ENCODE measurements around the gene NUDT16L1. TPM values are rescaled to one million over a fixed set of nuclear protein-coding genes. Genes with fewer than 3 reads are reported as not detected.

NUDT16L1 gene
- polyA plus RNA-seq, 1 of the 3 experiments (the other 2 are of a cell fraction) = 45.8 TPM

DNA sequence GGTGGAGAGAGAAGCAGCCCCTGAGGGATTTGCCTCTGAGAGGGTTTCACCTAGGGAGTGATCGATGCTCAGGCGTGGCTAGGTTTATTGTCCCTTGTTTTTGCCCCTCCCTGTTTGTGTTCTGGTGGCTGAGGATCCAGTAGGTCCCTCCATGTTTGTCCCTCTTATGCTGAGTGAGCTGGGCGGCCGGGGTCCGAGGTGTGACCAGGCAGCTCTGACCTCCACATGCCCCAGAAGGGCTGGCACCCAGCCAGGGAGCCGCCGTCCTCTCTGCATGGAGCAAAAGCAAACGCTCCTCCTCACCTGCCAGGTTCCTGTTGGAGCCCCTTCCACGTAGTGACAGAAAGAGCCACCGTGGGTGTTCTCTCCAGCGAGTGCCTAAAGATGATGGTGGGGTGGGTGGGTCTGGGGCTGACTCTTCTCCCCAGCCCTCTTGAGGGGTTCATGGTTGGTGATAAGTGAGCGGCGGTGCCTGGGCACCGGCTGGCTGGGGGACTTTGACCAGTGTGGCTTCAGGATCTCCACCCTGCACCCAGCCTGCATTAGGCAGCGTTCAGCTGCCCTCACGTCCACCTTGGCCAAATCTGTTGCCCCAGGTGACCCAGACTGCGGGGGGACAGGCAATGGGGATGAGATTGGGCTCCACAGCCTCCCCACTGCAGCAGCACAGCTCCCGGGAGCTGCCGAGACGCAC lies 14.1 kb upstream of the NUDT16L1 start (continued):
- TF ChIP-seq, protein P1, sequence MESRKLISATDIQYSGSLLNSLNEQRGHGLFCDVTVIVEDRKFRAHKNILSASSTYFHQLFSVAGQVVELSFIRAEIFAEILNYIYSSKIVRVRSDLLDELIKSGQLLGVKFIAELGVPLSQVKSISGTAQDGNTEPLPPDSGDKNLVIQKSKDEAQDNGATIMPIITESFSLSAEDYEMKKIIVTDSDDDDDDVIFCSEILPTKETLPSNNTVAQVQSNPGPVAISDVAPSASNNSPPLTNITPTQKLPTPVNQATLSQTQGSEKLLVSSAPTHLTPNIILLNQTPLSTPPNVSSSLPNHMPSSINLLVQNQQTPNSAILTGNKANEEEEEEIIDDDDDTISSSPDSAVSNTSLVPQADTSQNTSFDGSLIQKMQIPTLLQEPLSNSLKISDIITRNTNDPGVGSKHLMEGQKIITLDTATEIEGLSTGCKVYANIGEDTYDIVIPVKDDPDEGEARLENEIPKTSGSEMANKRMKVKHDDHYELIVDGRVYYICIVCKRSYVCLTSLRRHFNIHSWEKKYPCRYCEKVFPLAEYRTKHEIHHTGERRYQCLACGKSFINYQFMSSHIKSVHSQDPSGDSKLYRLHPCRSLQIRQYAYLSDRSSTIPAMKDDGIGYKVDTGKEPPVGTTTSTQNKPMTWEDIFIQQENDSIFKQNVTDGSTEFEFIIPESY (IDR thresholded peaks at IDR 0.05; ENCODE audit: borderline replicate concordance, low read depth) = no peak
- TF ChIP-seq ELF1 (IDR thresholded peaks at IDR 0.05) (no peak), NRF1 (IDR thresholded peaks at IDR 0.05; ENCODE audit: low read depth, low read length) (no peak), FOSL2 (IDR thresholded peaks at IDR 0.05; ENCODE audit: borderline replicate concordance, low read depth) (no peak), YY1 (IDR thresholded peaks at IDR 0.05; ENCODE audit: low read depth) (no peak), RAD21 (IDR thresholded peaks at IDR 0.05; ENCODE audit: low read length) (no peak), GABPA (IDR thresholded peaks at IDR 0.05; ENCODE audit: low read depth) (no peak)

DNA sequence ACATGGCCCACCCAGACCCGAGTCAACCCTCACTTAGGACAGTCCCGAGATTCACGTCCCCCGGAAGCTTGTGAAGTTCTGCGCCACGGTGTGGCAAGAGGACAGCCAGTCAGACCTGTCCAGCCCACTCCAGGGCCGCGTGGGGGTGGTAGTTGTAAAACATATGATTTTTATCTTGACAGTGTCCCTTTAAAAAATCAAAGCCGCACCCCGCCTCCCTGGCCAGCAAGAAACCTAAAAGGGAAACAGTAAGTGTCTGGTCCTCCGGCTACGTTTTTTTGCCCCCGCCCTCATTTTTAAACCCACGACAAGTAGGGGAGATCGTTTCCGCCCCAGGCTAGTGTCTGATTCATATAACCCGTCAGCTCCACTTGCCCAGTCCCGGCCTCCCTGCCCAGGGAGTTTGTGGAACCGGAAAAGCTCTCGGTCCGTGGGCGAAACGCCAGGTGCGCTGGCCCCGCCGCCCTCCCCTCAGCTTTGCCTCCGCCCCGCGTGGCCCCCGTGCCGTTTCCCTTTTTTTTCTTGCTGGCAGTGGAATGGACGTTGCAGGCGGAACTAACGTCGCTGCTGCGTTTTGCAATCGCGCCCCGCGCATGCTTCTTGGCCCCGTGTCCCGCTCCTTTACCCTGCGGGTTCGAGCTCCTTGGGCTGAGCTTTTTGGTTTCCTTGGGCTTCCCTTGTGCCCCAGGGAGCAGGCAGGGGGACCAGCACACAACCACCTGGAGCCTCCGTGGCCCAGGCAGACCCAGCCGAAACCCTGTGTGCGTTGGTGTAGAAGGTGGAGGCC lies 13.3 kb upstream of the NUDT16L1 start:
- 92% methylated on average over 46 of the region's 47 CpGs for WGBS (ENCODE audit: low lambda C conversion rate)
- no peak overlapping the region for H3K4me3 ChIP-seq (ENCODE audit: low read depth in 2 of 2, low read length in 1 of 2)
- no peak overlapping the region for H3K4me2 ChIP-seq
- H3K9me3 ChIP-seq = no peaks in the 10 kb centered on the region
- ChIA-PET POLR2A (interaction anchor here (0.9 kb wide), 1 partner anchor 14 kb away, joined by 3 read pairs; the partner anchor contains the start of gene NUDT16L1), CTCF (interaction anchor here (1.7 kb wide), 1 partner anchor 12 kb away, joined by 7 read pairs; no protein-coding TSS in a partner anchor)
- TF ChIP-seq, protein P2, sequence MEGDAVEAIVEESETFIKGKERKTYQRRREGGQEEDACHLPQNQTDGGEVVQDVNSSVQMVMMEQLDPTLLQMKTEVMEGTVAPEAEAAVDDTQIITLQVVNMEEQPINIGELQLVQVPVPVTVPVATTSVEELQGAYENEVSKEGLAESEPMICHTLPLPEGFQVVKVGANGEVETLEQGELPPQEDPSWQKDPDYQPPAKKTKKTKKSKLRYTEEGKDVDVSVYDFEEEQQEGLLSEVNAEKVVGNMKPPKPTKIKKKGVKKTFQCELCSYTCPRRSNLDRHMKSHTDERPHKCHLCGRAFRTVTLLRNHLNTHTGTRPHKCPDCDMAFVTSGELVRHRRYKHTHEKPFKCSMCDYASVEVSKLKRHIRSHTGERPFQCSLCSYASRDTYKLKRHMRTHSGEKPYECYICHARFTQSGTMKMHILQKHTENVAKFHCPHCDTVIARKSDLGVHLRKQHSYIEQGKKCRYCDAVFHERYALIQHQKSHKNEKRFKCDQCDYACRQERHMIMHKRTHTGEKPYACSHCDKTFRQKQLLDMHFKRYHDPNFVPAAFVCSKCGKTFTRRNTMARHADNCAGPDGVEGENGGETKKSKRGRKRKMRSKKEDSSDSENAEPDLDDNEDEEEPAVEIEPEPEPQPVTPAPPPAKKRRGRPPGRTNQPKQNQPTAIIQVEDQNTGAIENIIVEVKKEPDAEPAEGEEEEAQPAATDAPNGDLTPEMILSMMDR (IDR thresholded peaks at IDR 0.05) = no peak
- TF ChIP-seq SMC3 (IDR thresholded peaks at IDR 0.05; ENCODE audit: low read depth, low read length) (no peak), FOXM1 (IDR thresholded peaks at IDR 0.05; ENCODE audit: low read depth) (no peak), RCOR1 (IDR thresholded peaks at IDR 0.05; ENCODE audit: low read length) (no peak), NRF1 (IDR thresholded peaks at IDR 0.05; ENCODE audit: low read depth, low read length) (no peak), RAD21 (IDR thresholded peaks at IDR 0.05; ENCODE audit: low read length) (no peak), RXRA (IDR thresholded peaks at IDR 0.05; ENCODE audit: borderline replicate concordance, low read depth) (no peak), CHD2 (IDR thresholded peaks at IDR 0.05; ENCODE audit: low read length, partially characterized antibody) (no peak), GATA2 (CRISPR knock-in tag; IDR thresholded peaks at IDR 0.05) (no peak), TAF1 (IDR thresholded peaks at IDR 0.05; ENCODE audit: borderline replicate concordance, low read depth, low read length) (no peak), MEF2A (IDR thresholded peaks at IDR 0.05; ENCODE audit: borderline replicate concordance, low read depth) (no peak), RFX5 (IDR thresholded peaks at IDR 0.05; ENCODE audit: low read length) (no peak)
- TF ChIP-seq, protein P3, sequence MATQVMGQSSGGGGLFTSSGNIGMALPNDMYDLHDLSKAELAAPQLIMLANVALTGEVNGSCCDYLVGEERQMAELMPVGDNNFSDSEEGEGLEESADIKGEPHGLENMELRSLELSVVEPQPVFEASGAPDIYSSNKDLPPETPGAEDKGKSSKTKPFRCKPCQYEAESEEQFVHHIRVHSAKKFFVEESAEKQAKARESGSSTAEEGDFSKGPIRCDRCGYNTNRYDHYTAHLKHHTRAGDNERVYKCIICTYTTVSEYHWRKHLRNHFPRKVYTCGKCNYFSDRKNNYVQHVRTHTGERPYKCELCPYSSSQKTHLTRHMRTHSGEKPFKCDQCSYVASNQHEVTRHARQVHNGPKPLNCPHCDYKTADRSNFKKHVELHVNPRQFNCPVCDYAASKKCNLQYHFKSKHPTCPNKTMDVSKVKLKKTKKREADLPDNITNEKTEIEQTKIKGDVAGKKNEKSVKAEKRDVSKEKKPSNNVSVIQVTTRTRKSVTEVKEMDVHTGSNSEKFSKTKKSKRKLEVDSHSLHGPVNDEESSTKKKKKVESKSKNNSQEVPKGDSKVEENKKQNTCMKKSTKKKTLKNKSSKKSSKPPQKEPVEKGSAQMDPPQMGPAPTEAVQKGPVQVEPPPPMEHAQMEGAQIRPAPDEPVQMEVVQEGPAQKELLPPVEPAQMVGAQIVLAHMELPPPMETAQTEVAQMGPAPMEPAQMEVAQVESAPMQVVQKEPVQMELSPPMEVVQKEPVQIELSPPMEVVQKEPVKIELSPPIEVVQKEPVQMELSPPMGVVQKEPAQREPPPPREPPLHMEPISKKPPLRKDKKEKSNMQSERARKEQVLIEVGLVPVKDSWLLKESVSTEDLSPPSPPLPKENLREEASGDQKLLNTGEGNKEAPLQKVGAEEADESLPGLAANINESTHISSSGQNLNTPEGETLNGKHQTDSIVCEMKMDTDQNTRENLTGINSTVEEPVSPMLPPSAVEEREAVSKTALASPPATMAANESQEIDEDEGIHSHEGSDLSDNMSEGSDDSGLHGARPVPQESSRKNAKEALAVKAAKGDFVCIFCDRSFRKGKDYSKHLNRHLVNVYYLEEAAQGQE (IDR thresholded peaks at IDR 0.05; ENCODE audit: low read depth, low read length) = no peak
- TF ChIP-seq, protein P4, sequence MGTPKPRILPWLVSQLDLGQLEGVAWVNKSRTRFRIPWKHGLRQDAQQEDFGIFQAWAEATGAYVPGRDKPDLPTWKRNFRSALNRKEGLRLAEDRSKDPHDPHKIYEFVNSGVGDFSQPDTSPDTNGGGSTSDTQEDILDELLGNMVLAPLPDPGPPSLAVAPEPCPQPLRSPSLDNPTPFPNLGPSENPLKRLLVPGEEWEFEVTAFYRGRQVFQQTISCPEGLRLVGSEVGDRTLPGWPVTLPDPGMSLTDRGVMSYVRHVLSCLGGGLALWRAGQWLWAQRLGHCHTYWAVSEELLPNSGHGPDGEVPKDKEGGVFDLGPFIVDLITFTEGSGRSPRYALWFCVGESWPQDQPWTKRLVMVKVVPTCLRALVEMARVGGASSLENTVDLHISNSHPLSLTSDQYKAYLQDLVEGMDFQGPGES (IDR thresholded peaks at IDR 0.05; ENCODE audit: low read depth, low read length) = no peak
- TF ChIP-seq, protein P5, sequence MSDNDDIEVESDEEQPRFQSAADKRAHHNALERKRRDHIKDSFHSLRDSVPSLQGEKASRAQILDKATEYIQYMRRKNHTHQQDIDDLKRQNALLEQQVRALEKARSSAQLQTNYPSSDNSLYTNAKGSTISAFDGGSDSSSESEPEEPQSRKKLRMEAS (IDR thresholded peaks at IDR 0.05; ENCODE audit: low read depth) = no peak
- H3K79me2 ChIP-seq (ENCODE audit: insufficient read depth) = no peaks in the 10 kb centered on the region; the same call in 1 of the 2 replicates
- H4K20me1 ChIP-seq (ENCODE audit: insufficient read depth) = 0 out of 2 replicates have a peak, but pooled peaks cover 2% of the 10 kb centered on the region
- H3K36me3 ChIP-seq (replicated peaks in 1 of 2; ENCODE audit: control insufficient read depth in 1 of 2, insufficient read depth in 2 of 2, low read length in 1 of 2) = peaks cover 4 to 41% of the 10 kb centered on the region in 2 experiments
- H2AFZ ChIP-seq (ENCODE audit: low read depth) = no peak overlapping the region
- peaks cover 0 to 4% of the 10 kb centered on the region in 2 experiments; a peak in 1 of 4 replicates for H3K4me1 ChIP-seq (ENCODE audit: control insufficient read depth in 1 of 2, insufficient read depth in 2 of 2, low read depth in 1 of 2, low read length in 1 of 2)
- H3K9ac ChIP-seq = no peak overlapping the region
- H3K9me2 ChIP-seq = no peaks in the 10 kb centered on the region
- H3K27me3 ChIP-seq (ENCODE audit: insufficient read depth) = no peaks in the 10 kb centered on the region
- H3F3A ChIP-seq (replicated peaks; ENCODE audit: insufficient read depth) = no peaks in the 10 kb centered on the region
- no peak overlapping the region for H3K27ac ChIP-seq (ENCODE audit: low read depth in 2 of 2, low read length in 1 of 2)
- no peak for DNase-seq
